DOHH2 (cell line): ENCODE data around the gene DNAH6.
"Not testable (repeated sequence)": the region's sequence is repeated elsewhere in the genome, so short reads cannot be mapped to it uniquely, and the experiment has no call there.

Experiments used
- EZH2phosphoT487 ChIP-seq: fragments of 200-600 bp; sonication (generic); IDR thresholded peaks from 2 replicates; pipeline ENCODE4 v1.6.1; 2017; ENCODE audit warnings: borderline replicate concordance, mild to moderate bottlenecking, antibody characterized with exemption, low read length, moderate library complexity, mixed read lengths
- TF ChIP-seq, protein P1 (sequence below): fragments of 200-600 bp; sonication (generic); IDR thresholded peaks from one replicate; pipeline ENCODE4 v1.5.1; 2014; ENCODE audit warnings: antibody characterized with exemption, mild to moderate bottlenecking, low read depth, low read length; ENCODE audit not compliant: poor library complexity, severe bottlenecking

DNA sequence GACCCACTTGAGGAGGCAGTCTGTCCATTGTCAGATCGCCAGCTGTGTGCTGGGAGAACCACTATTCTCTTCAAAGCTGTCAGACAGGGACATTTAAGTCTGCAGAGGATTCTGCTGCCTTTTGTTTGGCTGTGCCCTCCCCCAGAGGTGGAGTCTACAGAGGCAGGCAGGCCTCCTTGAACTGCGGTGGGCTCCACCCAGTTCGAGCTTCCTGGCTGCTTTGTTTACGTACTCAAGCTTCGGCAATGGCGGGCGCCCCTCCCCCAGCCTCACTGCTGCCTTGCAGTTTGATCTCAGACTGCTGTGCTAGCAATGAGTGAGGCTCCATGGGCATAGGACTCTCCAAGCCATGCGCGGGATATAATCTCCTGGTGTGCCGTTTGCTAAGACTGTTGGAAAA is 5.3 kb upstream of the DNAH6 start:
- TF ChIP-seq, protein P1, sequence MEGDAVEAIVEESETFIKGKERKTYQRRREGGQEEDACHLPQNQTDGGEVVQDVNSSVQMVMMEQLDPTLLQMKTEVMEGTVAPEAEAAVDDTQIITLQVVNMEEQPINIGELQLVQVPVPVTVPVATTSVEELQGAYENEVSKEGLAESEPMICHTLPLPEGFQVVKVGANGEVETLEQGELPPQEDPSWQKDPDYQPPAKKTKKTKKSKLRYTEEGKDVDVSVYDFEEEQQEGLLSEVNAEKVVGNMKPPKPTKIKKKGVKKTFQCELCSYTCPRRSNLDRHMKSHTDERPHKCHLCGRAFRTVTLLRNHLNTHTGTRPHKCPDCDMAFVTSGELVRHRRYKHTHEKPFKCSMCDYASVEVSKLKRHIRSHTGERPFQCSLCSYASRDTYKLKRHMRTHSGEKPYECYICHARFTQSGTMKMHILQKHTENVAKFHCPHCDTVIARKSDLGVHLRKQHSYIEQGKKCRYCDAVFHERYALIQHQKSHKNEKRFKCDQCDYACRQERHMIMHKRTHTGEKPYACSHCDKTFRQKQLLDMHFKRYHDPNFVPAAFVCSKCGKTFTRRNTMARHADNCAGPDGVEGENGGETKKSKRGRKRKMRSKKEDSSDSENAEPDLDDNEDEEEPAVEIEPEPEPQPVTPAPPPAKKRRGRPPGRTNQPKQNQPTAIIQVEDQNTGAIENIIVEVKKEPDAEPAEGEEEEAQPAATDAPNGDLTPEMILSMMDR = not testable (repeated sequence)
- TF ChIP-seq EZH2phosphoT487 = not testable (repeated sequence)
